ENCODE measurements around the gene CENPL. TPM values are rescaled to one million over a fixed set of nuclear protein-coding genes. Genes with fewer than 3 reads are reported as not detected.
A peak's percentile ranks its signal among the peaks of the same experiment; 100 is the strongest.

The CENPL gene
- total and polyA plus RNA-seq, 9 of the 15 experiments (the other 6 are each of a cell fraction or from before 2014, with no cell fraction given), result 33.0 to 52.7 (median 39.7) TPM

- TF ChIP-seq RERE (CRISPR knock-in tag; IDR thresholded peaks at IDR 0.05; ENCODE audit: borderline replicate concordance), result no peak
- TF ChIP-seq GATA2 (CRISPR knock-in tag; IDR thresholded peaks at IDR 0.05), result no peak
- peak; percentile 69 for TF ChIP-seq POLR2H (tag; IDR thresholded peaks at IDR 0.05; ENCODE audit: low read depth)
- TF ChIP-seq PTBP1 (IDR thresholded peaks at IDR 0.05; ENCODE audit: low read depth, low read length), result 0 out of 2 replicates have a peak, but pooled peaks have one; percentile 9
- 0 out of 2 replicates have a peak, but pooled peaks have one; percentile 6 for TF ChIP-seq LCOR (CRISPR knock-in tag; IDR thresholded peaks at IDR 0.05)
- no peak for TF ChIP-seq ATF3 (IDR thresholded peaks at IDR 0.05)
- no peak for TF ChIP-seq ATF3 (CRISPR knock-in tag; conservative IDR thresholded peaks at IDR 0.05)
- TF ChIP-seq HMBOX1 (IDR thresholded peaks at IDR 0.05), result 0 out of 2 replicates have a peak, but pooled peaks have one; percentile 3
- TF ChIP-seq NONO (IDR thresholded peaks at IDR 0.05; ENCODE audit: low read depth in 2 of 2, low read length in 1 of 2), result peak in 1 of 2 experiments; percentile 46; a peak in 1 of 4 replicates
- no peak for TF ChIP-seq TARDBP (IDR thresholded peaks at IDR 0.05)
- no peak for TF ChIP-seq ZNF347 (CRISPR knock-in tag; IDR thresholded peaks at IDR 0.05; ENCODE audit: low read depth)
- TF ChIP-seq ZBED1 (IDR thresholded peaks at IDR 0.05), result 0 out of 2 replicates have a peak, but pooled peaks have one; percentile 67
- TF ChIP-seq COPS2 (conservative IDR thresholded peaks at IDR 0.05), result no peak
- no peak for TF ChIP-seq HNRNPLL (IDR thresholded peaks at IDR 0.05; ENCODE audit: low read depth, low read length, poor library complexity, severe bottlenecking)
- TF ChIP-seq, protein P1, sequence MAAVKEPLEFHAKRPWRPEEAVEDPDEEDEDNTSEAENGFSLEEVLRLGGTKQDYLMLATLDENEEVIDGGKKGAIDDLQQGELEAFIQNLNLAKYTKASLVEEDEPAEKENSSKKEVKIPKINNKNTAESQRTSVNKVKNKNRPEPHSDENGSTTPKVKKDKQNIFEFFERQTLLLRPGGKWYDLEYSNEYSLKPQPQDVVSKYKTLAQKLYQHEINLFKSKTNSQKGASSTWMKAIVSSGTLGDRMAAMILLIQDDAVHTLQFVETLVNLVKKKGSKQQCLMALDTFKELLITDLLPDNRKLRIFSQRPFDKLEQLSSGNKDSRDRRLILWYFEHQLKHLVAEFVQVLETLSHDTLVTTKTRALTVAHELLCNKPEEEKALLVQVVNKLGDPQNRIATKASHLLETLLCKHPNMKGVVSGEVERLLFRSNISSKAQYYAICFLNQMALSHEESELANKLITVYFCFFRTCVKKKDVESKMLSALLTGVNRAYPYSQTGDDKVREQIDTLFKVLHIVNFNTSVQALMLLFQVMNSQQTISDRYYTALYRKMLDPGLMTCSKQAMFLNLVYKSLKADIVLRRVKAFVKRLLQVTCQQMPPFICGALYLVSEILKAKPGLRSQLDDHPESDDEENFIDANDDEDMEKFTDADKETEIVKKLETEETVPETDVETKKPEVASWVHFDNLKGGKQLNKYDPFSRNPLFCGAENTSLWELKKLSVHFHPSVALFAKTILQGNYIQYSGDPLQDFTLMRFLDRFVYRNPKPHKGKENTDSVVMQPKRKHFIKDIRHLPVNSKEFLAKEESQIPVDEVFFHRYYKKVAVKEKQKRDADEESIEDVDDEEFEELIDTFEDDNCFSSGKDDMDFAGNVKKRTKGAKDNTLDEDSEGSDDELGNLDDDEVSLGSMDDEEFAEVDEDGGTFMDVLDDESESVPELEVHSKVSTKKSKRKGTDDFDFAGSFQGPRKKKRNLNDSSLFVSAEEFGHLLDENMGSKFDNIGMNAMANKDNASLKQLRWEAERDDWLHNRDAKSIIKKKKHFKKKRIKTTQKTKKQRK (IDR thresholded peaks at IDR 0.05; ENCODE audit: borderline replicate concordance, low read depth, low read length), result no peak
- TF ChIP-seq ZNF778 (CRISPR knock-in tag; IDR thresholded peaks at IDR 0.05), result no peak
- peak in 1 of 2 experiments; percentile 18; a peak in 1 of 4 replicates for TF ChIP-seq SIN3A (IDR thresholded peaks at IDR 0.05; ENCODE audit: borderline replicate concordance in 2 of 2, control insufficient read depth in 1 of 2, low read depth in 2 of 2, low read length in 2 of 2)
- TF ChIP-seq GABPA (tag; conservative IDR thresholded peaks at IDR 0.05; ENCODE audit: low read depth), result no peak
These were observed 37.1 kb upstream of the CENPL start (continued) for GRCh38 chr1:173861731-173862145.
